A549 (cell line): ENCODE measurements around the gene CTNND2. TPM values are rescaled to one million over a fixed set of nuclear protein-coding genes. Genes with fewer than 3 reads are reported as not detected.

Source experiments
- ATAC-seq, 2 experiments: fragments of 200-7000 bp in 1 of 2; fragments of >200 bp in 1 of 2; cut with Nextera tagmentation in 1 of 2; cut with Tn5 transposase in 1 of 2; 3 replicates each; pipeline versions ENCODE4 v1.8.0 to v1.9.1; 2018 to 2020; ENCODE audit warnings: mild to moderate bottlenecking in 1 of 2, moderate library complexity in 1 of 2
- CTCF ChIA-PET: fragments of 300-600 bp; sonication (Branson Sonifier 250); formaldehyde crosslinking; extraction: SDS; loops from one replicate; lab custom pipeline; 2021; ENCODE audit warnings: antibody characterized with exemption, inconsistent platforms; lab: Yijun Ruan, JAX
- POLR2A ChIA-PET: fragments of 350-600 bp; formaldehyde crosslinking; extraction: SDS; loops from one replicate; lab custom pipeline; 2021; ENCODE audit warnings: antibody characterized with exemption, inconsistent platforms; lab: Yijun Ruan, JAX
- DNase-seq, 2 experiments: peaks; one replicate each; pipeline versions ENCODE4 v3.0.0 to v3.0.0-alpha.2; 2011 to 2016; ENCODE audit warnings: low read depth in 1 of 2, low spot score in 1 of 2
- FAIRE-seq: peaks from 2 replicates; lab custom pipeline; 2011; peaks lifted over from hg19 to GRCh38; lab: Jason Lieb, UNC
- H3K27ac ChIP-seq, 2 experiments: fragments of >200 bp; sonication (Bioruptor Twin); formaldehyde crosslinking; 3 replicates each; pipeline ENCODE4 v1.5.1; 2016 to 2017
- H3K4me1 ChIP-seq: fragments of >200 bp; sonication (Bioruptor Twin); formaldehyde crosslinking; 3 replicates; pipeline ENCODE4 v1.6.1; 2016
- H3K4me2 ChIP-seq: fragments of >200 bp; sonication (Bioruptor Twin); formaldehyde crosslinking; 3 replicates; pipeline ENCODE4 v1.6.1; 2016
- H3K4me3 ChIP-seq: fragments of >200 bp; sonication (Bioruptor Twin); formaldehyde crosslinking; 3 replicates; pipeline ENCODE4 v1.5.1; 2016
- H3K9me3 ChIP-seq: fragments of >200 bp; sonication (Bioruptor Twin); formaldehyde crosslinking; 3 replicates; pipeline ENCODE4 v1.6.1; 2016
- CTCF ChIP-seq: fragments of >200 bp; sonication (Bioruptor Twin); formaldehyde crosslinking; IDR thresholded peaks from 3 replicates; pipeline ENCODE4 v1.5.1; 2016
- EHMT2 ChIP-seq: fragments of 200-600 bp; sonication (generic); IDR thresholded peaks from 2 replicates; pipeline ENCODE4 v1.6.1; 2016; ENCODE audit warnings: antibody characterized with exemption, low read depth, mild to moderate bottlenecking, moderate library complexity
- ELK1 ChIP-seq: fragments of 150-350 bp; IDR thresholded peaks from 2 replicates; pipeline ENCODE4 v1.6.1; 2014; ENCODE audit warnings: low read depth, mild to moderate bottlenecking, low read length
- FOSB ChIP-seq: fragments of 250-450 bp; sonication (Bioruptor Pico); IDR thresholded peaks from 2 replicates; pipeline ENCODE4 v1.5.0; 2020; ENCODE audit warnings: mild to moderate bottlenecking, moderate library complexity
- HES2 ChIP-seq: fragments of >200 bp; sonication (Bioruptor Twin); formaldehyde crosslinking; IDR thresholded peaks from 2 replicates; pipeline ENCODE4 v1.6.1; 2016
- HEYL ChIP-seq: fragments of 250-450 bp; sonication (Bioruptor Pico); IDR thresholded peaks from 2 replicates; pipeline ENCODE4 v1.8.0; 2021; ENCODE audit warnings: mild to moderate bottlenecking, moderate library complexity
- HOXA7 ChIP-seq: fragments of 250-450 bp; sonication (Bioruptor Pico); IDR thresholded peaks from 2 replicates; pipeline ENCODE4 v1.5.0; 2020; ENCODE audit warnings: mild to moderate bottlenecking, moderate library complexity
- MAX ChIP-seq: IDR thresholded peaks from 2 replicates; pipeline ENCODE4 v1.6.1; 2012
- MYC ChIP-seq: IDR thresholded peaks from 2 replicates; pipeline ENCODE4 v1.6.1; 2012; ENCODE audit warnings: mild to moderate bottlenecking, inconsistent platforms, low read length, improper control_type of control experiment, borderline replicate concordance
- NFE2L2 ChIP-seq: fragments of 150-350 bp; conservative IDR thresholded peaks from 2 replicates; pipeline ENCODE4 v1.6.1; 2014; ENCODE audit warnings: low read length
- POLR2A ChIP-seq: IDR thresholded peaks from 2 replicates; pipeline ENCODE4 v1.6.1; 2012; ENCODE audit warnings: mild to moderate bottlenecking, low read length
- RAD21 ChIP-seq, 2 experiments: fragments of >200 bp in 1 of 2; sonication (Bioruptor Twin) in 1 of 2; formaldehyde crosslinking in 1 of 2; IDR thresholded peaks in 1 of 2; conservative IDR thresholded peaks in 1 of 2; 2 replicates in 1 of 2; 3 replicates in 1 of 2; pipeline ENCODE4 v1.6.1; 2012 to 2018; ENCODE audit warnings: inconsistent platforms in 1 of 2
- RARB ChIP-seq: fragments of 250-450 bp; sonication (Bioruptor Pico); IDR thresholded peaks from 2 replicates; pipeline ENCODE4 v1.8.0; 2021; ENCODE audit warnings: mild to moderate bottlenecking, moderate library complexity
- REST ChIP-seq: fragments of 200-600 bp; sonication (generic); IDR thresholded peaks from 2 replicates; pipeline ENCODE4 v1.6.1; 2016; ENCODE audit warnings: antibody characterized with exemption, mild to moderate bottlenecking, moderate library complexity
- RNF2 ChIP-seq: fragments of 200-600 bp; sonication (generic); IDR thresholded peaks from 2 replicates; pipeline ENCODE4 v1.6.1; 2016; ENCODE audit warnings: low read depth, mild to moderate bottlenecking, antibody characterized with exemption, moderate library complexity, borderline replicate concordance
- USF2 ChIP-seq: fragments of 450-650 bp; IDR thresholded peaks from 2 replicates; pipeline ENCODE4 v1.6.1; 2014; ENCODE audit warnings: antibody characterized with exemption
- ZNF302 ChIP-seq: fragments of 250-450 bp; sonication (Bioruptor Pico); IDR thresholded peaks from 2 replicates; pipeline ENCODE4 v1.9.0; 2021; ENCODE audit warnings: inconsistent platforms, mild to moderate bottlenecking, moderate library complexity
- ZSCAN20 ChIP-seq: fragments of 250-450 bp; sonication (Bioruptor Pico); IDR thresholded peaks from 2 replicates; pipeline ENCODE4 v1.8.0; 2022; ENCODE audit warnings: mild to moderate bottlenecking, moderate library complexity
- WGBS: methylation state at CpG from one replicate; pipeline ENCODE4 v1.1.6; 2017; ENCODE audit errors: missing lambda C conversion rate; 5-methylcytosine and 5-hydroxymethylcytosine counted together
- polyA plus RNA-seq, 4 experiments: library from polyadenylated mRNA; depleted of rRNA in 3 of 4; stranded (reverse); fragments of >200 nt; fragmentation: RNase III in 1 of 4; extraction: RNeasy Plus Mini Kit Qiagen cat#74134 plus additional on column Dnase treatment in 1 of 4; gene quantifications; 2 replicates in 3 of 4; 3 replicates in 1 of 4; pipeline ENCODE4 v1.2.3, GENCODE V29; 2011 to 2017
- TF ChIP-seq, protein P1 (sequence below): fragments of 250-450 bp; sonication (Bioruptor Pico); IDR thresholded peaks from 2 replicates; pipeline ENCODE4 v1.5.0; 2021; ENCODE audit warnings: mild to moderate bottlenecking, moderate library complexity, borderline replicate concordance

Gene CTNND2
- polyA plus RNA-seq, 2 of the 4 experiments (the other 2 are of a cell fraction), result not detected

- ChIA-PET CTCF (no interaction called here), POLR2A (no interaction called here)
- no peak for DNase-seq
- no peaks in the 10 kb centered on the region for H3K4me1 ChIP-seq
- TF ChIP-seq RARB (no peak), REST (no peak), USF2 (no peak), POLR2A (no peak), ZNF302 (no peak), HEYL (CRISPR knock-in tag) (no peak), CTCF (no peak)
- TF ChIP-seq, protein P1, sequence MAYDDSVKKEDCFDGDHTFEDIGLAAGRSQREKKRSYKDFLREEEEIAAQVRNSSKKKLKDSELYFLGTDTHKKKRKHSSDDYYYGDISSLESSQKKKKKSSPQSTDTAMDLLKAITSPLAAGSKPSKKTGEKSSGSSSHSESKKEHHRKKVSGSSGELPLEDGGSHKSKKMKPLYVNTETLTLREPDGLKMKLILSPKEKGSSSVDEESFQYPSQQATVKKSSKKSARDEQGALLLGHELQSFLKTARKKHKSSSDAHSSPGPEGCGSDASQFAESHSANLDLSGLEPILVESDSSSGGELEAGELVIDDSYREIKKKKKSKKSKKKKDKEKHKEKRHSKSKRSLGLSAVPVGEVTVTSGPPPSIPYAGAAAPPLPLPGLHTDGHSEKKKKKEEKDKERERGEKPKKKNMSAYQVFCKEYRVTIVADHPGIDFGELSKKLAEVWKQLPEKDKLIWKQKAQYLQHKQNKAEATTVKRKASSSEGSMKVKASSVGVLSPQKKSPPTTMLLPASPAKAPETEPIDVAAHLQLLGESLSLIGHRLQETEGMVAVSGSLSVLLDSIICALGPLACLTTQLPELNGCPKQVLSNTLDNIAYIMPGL (CRISPR knock-in tag), result no peak
- FAIRE-seq, result no peak
- no peak overlapping the region for H3K27ac ChIP-seq
- H3K4me3 ChIP-seq, result no peak overlapping the region
- WGBS, result 16% methylated on average over 3 of the region's 3 CpGs
- no peak for ATAC-seq
- no peak overlapping the region for H3K4me2 ChIP-seq
- H3K9me3 ChIP-seq, result no peaks in the 10 kb centered on the region
These were observed 111.6 kb downstream of the CTNND2 start for GRCh38 chr5:11792621-11793020.

DNA sequence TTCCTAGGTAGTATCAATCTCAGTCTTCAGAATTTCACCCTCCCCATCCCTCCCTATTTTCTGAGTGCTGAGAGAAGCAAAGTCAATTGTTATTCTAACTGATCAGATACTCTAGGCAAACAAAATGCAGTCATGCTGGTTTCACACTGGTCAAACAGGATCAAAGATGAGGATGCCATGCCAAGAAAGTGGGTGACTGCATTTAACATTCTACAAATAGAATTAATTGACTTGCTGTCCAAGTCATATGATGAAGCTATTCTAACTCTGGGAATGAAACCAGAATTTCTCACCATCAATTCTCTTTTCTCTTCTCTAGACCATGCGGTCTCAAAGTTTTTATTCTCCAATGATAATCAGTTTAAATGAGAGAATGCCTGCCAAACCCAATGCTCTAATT is 112.5 kb downstream of the CTNND2 start:
- FAIRE-seq (no peak), DNase-seq (no peak), ATAC-seq (no peak)
- Histone ChIP-seq H3K4me1 (no peaks in the 10 kb centered on the region), H3K27ac (no peak overlapping the region), H3K9me3 (no peaks in the 10 kb centered on the region), H3K4me2 (no peak overlapping the region), H3K4me3 (no peak overlapping the region)
- WGBS, result 7% methylated on average over 1 of the region's 1 CpG
- CTCF ChIA-PET, result no interaction called here
- POLR2A ChIA-PET, result no interaction called here
- TF ChIP-seq FOSB, result no peak
- TF ChIP-seq EHMT2, result no peak
- no peak for TF ChIP-seq CTCF
- no peak for TF ChIP-seq HES2
- TF ChIP-seq NFE2L2, result no peak
- no peak for TF ChIP-seq REST
- no peak for TF ChIP-seq ELK1
- TF ChIP-seq RNF2, result no peak
- no peak for TF ChIP-seq MAX
- TF ChIP-seq MYC, result no peak
- no peak for TF ChIP-seq HOXA7 (CRISPR knock-in tag)
- no peak for TF ChIP-seq ZSCAN20
- no peak for TF ChIP-seq RAD21 (conservative IDR thresholded peaks at IDR 0.05 in 1 of 2, IDR thresholded peaks at IDR 0.05 in 1 of 2)
